ENCODE results near the gene TMC6. TPM values are rescaled to one million over a fixed set of nuclear protein-coding genes. Genes with fewer than 3 reads are reported as not detected.

TMC6 gene
- total and polyA plus RNA-seq, 2 of the 13 experiments (the other 11 are each of a cell fraction or from before 2014, with no cell fraction given), result 48.4 to 99.1 TPM

DNA sequence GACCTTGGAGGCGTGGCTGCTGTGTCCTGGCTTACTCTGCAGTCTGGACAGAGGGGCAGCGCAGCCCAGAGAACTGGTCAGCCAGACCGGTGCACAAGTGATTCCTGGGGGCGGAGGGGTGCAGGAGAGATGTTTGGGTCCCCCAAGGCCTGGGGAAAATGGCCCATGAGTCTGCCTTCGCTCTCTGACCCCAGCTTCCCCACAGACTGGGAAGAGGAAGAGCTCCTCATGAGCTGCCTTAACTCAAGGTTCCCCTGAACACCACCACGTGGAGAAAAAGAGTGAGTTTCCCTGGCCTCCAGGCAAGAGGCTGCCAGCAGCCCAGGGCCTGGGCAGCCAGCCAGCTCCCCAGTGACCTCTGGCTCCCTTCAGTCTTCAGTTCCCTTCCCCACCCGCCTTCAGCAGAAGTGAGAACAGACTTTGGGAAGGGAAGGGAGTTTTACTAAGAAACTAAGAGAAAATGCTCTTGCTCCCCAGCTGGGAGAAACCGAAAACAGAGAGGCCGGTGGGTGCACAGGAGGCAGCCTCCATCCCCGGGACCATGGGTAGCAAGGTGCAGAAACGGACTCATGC is 15.7 kb upstream of the TMC6 start (continued):
- TF ChIP-seq NR2C2 (CRISPR knock-in tag; IDR thresholded peaks at IDR 0.05; ENCODE audit: borderline replicate concordance) (no peak), TBP (CRISPR knock-in tag; IDR thresholded peaks at IDR 0.05) (no peak), SMAD1 (CRISPR knock-in tag; IDR thresholded peaks at IDR 0.05; ENCODE audit: borderline replicate concordance, low read depth) (no peak; the same call in 1 of the 2 replicates), ZNF781 (CRISPR knock-in tag; IDR thresholded peaks at IDR 0.05; ENCODE audit: borderline replicate concordance, not compliant biosample characterization) (no peak), MBD4 (IDR thresholded peaks at IDR 0.05; ENCODE audit: borderline replicate concordance, low read length) (no peak), ISL2 (CRISPR knock-in tag; IDR thresholded peaks at IDR 0.05) (no peak), ZNF747 (CRISPR knock-in tag; IDR thresholded peaks at IDR 0.05; ENCODE audit: borderline replicate concordance) (no peak), ISX (CRISPR knock-in tag; conservative IDR thresholded peaks at IDR 0.05) (no peak), EED (CRISPR knock-in tag; IDR thresholded peaks at IDR 0.05) (no peak), GTF3A (CRISPR knock-in tag; conservative IDR thresholded peaks at IDR 0.05) (no peak), ZNF550 (CRISPR knock-in tag; IDR thresholded peaks at IDR 0.05; ENCODE audit: borderline replicate concordance) (no peak), ZNF256 (CRISPR knock-in tag; conservative IDR thresholded peaks at IDR 0.05) (no peak), PLRG1 (conservative IDR thresholded peaks at IDR 0.05) (no peak)
- TF ChIP-seq, protein P1, sequence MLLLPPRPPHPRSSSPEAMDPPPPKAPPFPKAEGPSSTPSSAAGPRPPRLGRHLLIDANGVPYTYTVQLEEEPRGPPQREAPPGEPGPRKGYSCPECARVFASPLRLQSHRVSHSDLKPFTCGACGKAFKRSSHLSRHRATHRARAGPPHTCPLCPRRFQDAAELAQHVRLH (CRISPR knock-in tag; IDR thresholded peaks at IDR 0.05; ENCODE audit: borderline replicate concordance, low read depth), result no peak
- TF ChIP-seq, protein P2, sequence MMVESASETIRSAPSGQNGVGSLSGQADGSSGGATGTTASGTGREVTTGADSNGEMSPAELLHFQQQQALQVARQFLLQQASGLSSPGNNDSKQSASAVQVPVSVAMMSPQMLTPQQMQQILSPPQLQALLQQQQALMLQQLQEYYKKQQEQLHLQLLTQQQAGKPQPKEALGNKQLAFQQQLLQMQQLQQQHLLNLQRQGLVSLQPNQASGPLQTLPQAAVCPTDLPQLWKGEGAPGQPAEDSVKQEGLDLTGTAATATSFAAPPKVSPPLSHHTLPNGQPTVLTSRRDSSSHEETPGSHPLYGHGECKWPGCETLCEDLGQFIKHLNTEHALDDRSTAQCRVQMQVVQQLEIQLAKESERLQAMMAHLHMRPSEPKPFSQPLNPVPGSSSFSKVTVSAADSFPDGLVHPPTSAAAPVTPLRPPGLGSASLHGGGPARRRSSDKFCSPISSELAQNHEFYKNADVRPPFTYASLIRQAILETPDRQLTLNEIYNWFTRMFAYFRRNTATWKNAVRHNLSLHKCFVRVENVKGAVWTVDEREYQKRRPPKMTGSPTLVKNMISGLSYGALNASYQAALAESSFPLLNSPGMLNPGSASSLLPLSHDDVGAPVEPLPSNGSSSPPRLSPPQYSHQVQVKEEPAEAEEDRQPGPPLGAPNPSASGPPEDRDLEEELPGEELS (CRISPR knock-in tag; IDR thresholded peaks at IDR 0.05), result no peak
- TF ChIP-seq, protein P3, sequence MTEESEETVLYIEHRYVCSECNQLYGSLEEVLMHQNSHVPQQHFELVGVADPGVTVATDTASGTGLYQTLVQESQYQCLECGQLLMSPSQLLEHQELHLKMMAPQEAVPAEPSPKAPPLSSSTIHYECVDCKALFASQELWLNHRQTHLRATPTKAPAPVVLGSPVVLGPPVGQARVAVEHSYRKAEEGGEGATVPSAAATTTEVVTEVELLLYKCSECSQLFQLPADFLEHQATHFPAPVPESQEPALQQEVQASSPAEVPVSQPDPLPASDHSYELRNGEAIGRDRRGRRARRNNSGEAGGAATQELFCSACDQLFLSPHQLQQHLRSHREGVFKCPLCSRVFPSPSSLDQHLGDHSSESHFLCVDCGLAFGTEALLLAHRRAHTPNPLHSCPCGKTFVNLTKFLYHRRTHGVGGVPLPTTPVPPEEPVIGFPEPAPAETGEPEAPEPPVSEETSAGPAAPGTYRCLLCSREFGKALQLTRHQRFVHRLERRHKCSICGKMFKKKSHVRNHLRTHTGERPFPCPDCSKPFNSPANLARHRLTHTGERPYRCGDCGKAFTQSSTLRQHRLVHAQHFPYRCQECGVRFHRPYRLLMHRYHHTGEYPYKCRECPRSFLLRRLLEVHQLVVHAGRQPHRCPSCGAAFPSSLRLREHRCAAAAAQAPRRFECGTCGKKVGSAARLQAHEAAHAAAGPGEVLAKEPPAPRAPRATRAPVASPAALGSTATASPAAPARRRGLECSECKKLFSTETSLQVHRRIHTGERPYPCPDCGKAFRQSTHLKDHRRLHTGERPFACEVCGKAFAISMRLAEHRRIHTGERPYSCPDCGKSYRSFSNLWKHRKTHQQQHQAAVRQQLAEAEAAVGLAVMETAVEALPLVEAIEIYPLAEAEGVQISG (CRISPR knock-in tag; IDR thresholded peaks at IDR 0.05), result 0 out of 2 replicates have a peak, but pooled peaks have one; percentile 31
- TF ChIP-seq, protein P4, sequence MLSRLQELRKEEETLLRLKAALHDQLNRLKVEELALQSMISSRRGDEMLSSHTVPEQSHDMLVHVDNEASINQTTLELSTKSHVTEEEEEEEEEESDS (CRISPR knock-in tag; IDR thresholded peaks at IDR 0.05; ENCODE audit: borderline replicate concordance), result no peak
- TF ChIP-seq, protein P5, sequence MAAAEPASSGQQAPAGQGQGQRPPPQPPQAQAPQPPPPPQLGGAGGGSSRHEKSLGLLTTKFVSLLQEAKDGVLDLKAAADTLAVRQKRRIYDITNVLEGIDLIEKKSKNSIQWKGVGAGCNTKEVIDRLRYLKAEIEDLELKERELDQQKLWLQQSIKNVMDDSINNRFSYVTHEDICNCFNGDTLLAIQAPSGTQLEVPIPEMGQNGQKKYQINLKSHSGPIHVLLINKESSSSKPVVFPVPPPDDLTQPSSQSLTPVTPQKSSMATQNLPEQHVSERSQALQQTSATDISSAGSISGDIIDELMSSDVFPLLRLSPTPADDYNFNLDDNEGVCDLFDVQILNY (CRISPR knock-in tag; conservative IDR thresholded peaks at IDR 0.05), result no peak
- TF ChIP-seq, protein P6, sequence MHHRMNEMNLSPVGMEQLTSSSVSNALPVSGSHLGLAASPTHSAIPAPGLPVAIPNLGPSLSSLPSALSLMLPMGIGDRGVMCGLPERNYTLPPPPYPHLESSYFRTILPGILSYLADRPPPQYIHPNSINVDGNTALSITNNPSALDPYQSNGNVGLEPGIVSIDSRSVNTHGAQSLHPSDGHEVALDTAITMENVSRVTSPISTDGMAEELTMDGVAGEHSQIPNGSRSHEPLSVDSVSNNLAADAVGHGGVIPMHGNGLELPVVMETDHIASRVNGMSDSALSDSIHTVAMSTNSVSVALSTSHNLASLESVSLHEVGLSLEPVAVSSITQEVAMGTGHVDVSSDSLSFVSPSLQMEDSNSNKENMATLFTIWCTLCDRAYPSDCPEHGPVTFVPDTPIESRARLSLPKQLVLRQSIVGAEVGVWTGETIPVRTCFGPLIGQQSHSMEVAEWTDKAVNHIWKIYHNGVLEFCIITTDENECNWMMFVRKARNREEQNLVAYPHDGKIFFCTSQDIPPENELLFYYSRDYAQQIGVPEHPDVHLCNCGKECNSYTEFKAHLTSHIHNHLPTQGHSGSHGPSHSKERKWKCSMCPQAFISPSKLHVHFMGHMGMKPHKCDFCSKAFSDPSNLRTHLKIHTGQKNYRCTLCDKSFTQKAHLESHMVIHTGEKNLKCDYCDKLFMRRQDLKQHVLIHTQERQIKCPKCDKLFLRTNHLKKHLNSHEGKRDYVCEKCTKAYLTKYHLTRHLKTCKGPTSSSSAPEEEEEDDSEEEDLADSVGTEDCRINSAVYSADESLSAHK (CRISPR knock-in tag; IDR thresholded peaks at IDR 0.05; ENCODE audit: borderline replicate concordance), result no peak

All from HepG2 (cell line).